Keratinocyte (primary cell): ENCODE measurements around the gene TFDP2. TPM values are rescaled to one million over a fixed set of nuclear protein-coding genes. Genes with fewer than 3 reads are reported as not detected.
"Not testable (repeated sequence)": the region's sequence is repeated elsewhere in the genome, so short reads cannot be mapped to it uniquely, and the experiment has no call there.

Experiments
- DNase-seq: peaks from one replicate; pipeline ENCODE4 v3.0.0-alpha.2; 2011; ENCODE audit warnings: low read depth, missing footprints, low spot score
- FAIRE-seq: peaks from 2 replicates; lab custom pipeline; 2011; peaks lifted over from hg19 to GRCh38; lab: Jason Lieb, UNC
- H2AFZ ChIP-seq: 2 replicates; pipeline ENCODE4 v1.6.0; 2012; ENCODE audit warnings: low read length, control low read depth, inconsistent platforms; ENCODE audit not compliant: control insufficient read depth
- H3K27ac ChIP-seq: 2 replicates; pipeline ENCODE4 v1.5.1; 2011; ENCODE audit warnings: low read length; ENCODE audit not compliant: control insufficient read depth, insufficient read depth
- H3K27me3 ChIP-seq: 3 replicates; pipeline ENCODE4 v1.6.0; 2011; ENCODE audit warnings: low read length; ENCODE audit not compliant: control insufficient read depth, insufficient read depth; ENCODE audit errors: extremely low read depth
- H3K36me3 ChIP-seq, 2 experiments: 2 replicates in 1 of 2; 3 replicates in 1 of 2; pipeline ENCODE4 v1.5.1; 2011; ENCODE audit warnings: low read length in 2 of 2, mild to moderate bottlenecking in 1 of 2; ENCODE audit not compliant: control insufficient read depth in 2 of 2, insufficient read depth in 2 of 2; ENCODE audit errors: extremely low read depth in 1 of 2
- H3K4me1 ChIP-seq: 3 replicates; pipeline ENCODE4 v1.5.1; 2011; ENCODE audit warnings: low read length; ENCODE audit not compliant: control insufficient read depth, insufficient read depth; ENCODE audit errors: extremely low read depth
- H3K4me2 ChIP-seq: 3 replicates; pipeline ENCODE4 v1.6.0; 2011; ENCODE audit warnings: low read depth, low read length; ENCODE audit not compliant: control insufficient read depth, insufficient read depth; ENCODE audit errors: extremely low read depth
- H3K4me3 ChIP-seq, 3 experiments: fragments of 200-600 bp in 1 of 3; sonication (generic) in 1 of 3; 2 replicates in 2 of 3; 3 replicates in 1 of 3; pipeline ENCODE4 v1.5.1; 2011 to 2016; ENCODE audit warnings: low read length in 3 of 3, mild to moderate bottlenecking in 3 of 3, control low read depth in 2 of 3, inconsistent platforms in 1 of 3, low read depth in 1 of 3, mixed read lengths in 1 of 3, mixed run types in 1 of 3, moderate library complexity in 1 of 3; ENCODE audit not compliant: control insufficient read depth in 2 of 3, insufficient read depth in 2 of 3; ENCODE audit errors: extremely low read depth in 1 of 3
- H3K79me2 ChIP-seq: 2 replicates; pipeline ENCODE4 v1.6.0; 2012; ENCODE audit warnings: low read length; ENCODE audit not compliant: control insufficient read depth, insufficient read depth
- H3K9ac ChIP-seq: 3 replicates; pipeline ENCODE4 v1.6.0; 2011; ENCODE audit warnings: low read length; ENCODE audit not compliant: control insufficient read depth, insufficient read depth; ENCODE audit errors: extremely low read depth
- H3K9me1 ChIP-seq: 3 replicates; pipeline ENCODE4 v1.6.0; 2011; ENCODE audit warnings: low read length; ENCODE audit not compliant: control insufficient read depth, insufficient read depth; ENCODE audit errors: extremely low read depth
- H3K9me3 ChIP-seq: 2 replicates; pipeline ENCODE4 v1.5.1; 2012; ENCODE audit warnings: low read depth, low read length; ENCODE audit not compliant: control insufficient read depth
- H4K20me1 ChIP-seq: 3 replicates; pipeline ENCODE4 v1.6.0; 2011; ENCODE audit warnings: low read length; ENCODE audit not compliant: control insufficient read depth, insufficient read depth; ENCODE audit errors: extremely low read depth
- EZH2 ChIP-seq: IDR thresholded peaks from one replicate; pipeline ENCODE4 v1.6.1; 2012; ENCODE audit warnings: inconsistent platforms, mild to moderate bottlenecking, low read length, moderate library complexity
- dilution Hi-C: fragments of 300-500 bp; cut with MboI; formaldehyde crosslinking; loops from one replicate; pipeline ENCODE4 v1.7.0; 2020; ENCODE audit warnings: low sequenced_read_pairs; ENCODE audit not compliant: extremely low pct_ligation_motif_present
- polyA plus RNA-seq, 5 experiments: library from polyadenylated mRNA; depleted of rRNA in 3 of 5; stranded (reverse) in 3 of 5; stranded (forward) in 1 of 5; unstranded in 1 of 5; fragments of >200 nt; gene quantifications; 1 replicate in 1 of 5; 2 replicates in 3 of 5; 3 replicates in 1 of 5; pipeline versions ENCODE4 v1.2.1 to v1.2.3, GENCODE V29; 2011 to 2012; ENCODE audit warnings: missing spikeins in 2 of 5, low read depth in 1 of 5, low replicate concordance in 1 of 5
- TF ChIP-seq, protein P1 (sequence below), 3 experiments: IDR thresholded peaks in 1 of 3; conservative IDR thresholded peaks in 1 of 3; optimal IDR thresholded peaks in 1 of 3; 2 replicates in 2 of 3; 3 replicates in 1 of 3; pipeline versions ENCODE3 to v1.5.1; 2011; ENCODE audit warnings: low read length in 3 of 3, mild to moderate bottlenecking in 3 of 3, moderate library complexity in 2 of 3, control low read depth in 1 of 3, inconsistent platforms in 1 of 3; ENCODE audit not compliant: insufficient read depth in 2 of 3; ENCODE audit errors: extremely low read depth in 1 of 3

TFDP2 gene
- polyA plus RNA-seq, 1 donor (not counting 4 experiments of a cell fraction or from before 2014, with no cell fraction given) = 40.6 TPM

DNA sequence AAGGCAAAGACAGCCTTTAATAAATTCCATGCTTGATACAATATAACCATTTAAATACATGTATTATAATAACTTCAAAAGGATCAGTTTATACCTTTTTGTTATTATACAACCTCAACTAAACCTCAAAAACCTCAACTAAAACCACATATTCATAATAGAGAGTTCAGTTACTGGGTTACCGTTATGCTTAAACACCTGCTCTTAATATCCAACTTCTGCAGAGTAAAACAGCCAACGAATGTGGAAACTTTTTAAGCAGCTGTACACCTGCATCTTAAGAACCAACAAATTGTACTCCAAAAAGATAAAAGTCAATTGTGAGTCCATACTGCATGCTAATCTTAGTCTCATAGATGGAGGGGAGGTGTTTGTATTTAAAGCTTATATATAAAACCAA is 53.5 kb downstream of the TFDP2 start:
- Histone ChIP-seq H3K9ac (no peak overlapping the region), H3K79me2 (no peaks in the 10 kb centered on the region), H3K4me2 (no peak overlapping the region), H3K27ac (no peak overlapping the region), H3K4me3 (no peak overlapping the region), H3K9me1 (no peaks in the 10 kb centered on the region), H3K36me3 (no peaks in the 10 kb centered on the region), H4K20me1 (no peaks in the 10 kb centered on the region), H3K27me3 (no peaks in the 10 kb centered on the region), H3K4me1 (no peaks in the 10 kb centered on the region), H3K9me3 (no peaks in the 10 kb centered on the region), H2AFZ (no peak overlapping the region)
- FAIRE-seq (no peak), DNase-seq (no peak)
- no peak for TF ChIP-seq EZH2
- TF ChIP-seq, protein P1, sequence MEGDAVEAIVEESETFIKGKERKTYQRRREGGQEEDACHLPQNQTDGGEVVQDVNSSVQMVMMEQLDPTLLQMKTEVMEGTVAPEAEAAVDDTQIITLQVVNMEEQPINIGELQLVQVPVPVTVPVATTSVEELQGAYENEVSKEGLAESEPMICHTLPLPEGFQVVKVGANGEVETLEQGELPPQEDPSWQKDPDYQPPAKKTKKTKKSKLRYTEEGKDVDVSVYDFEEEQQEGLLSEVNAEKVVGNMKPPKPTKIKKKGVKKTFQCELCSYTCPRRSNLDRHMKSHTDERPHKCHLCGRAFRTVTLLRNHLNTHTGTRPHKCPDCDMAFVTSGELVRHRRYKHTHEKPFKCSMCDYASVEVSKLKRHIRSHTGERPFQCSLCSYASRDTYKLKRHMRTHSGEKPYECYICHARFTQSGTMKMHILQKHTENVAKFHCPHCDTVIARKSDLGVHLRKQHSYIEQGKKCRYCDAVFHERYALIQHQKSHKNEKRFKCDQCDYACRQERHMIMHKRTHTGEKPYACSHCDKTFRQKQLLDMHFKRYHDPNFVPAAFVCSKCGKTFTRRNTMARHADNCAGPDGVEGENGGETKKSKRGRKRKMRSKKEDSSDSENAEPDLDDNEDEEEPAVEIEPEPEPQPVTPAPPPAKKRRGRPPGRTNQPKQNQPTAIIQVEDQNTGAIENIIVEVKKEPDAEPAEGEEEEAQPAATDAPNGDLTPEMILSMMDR (optimal IDR thresholded peaks at IDR 0.05 in 1 of 3, IDR thresholded peaks at IDR 0.05 in 1 of 3, conservative IDR thresholded peaks at IDR 0.05 in 1 of 3; ENCODE audit: extremely low read depth in 1 of 3, insufficient read depth in 2 of 3, low read length in 3 of 3) = no peak
- dilution Hi-C loops = no loop called here

DNA sequence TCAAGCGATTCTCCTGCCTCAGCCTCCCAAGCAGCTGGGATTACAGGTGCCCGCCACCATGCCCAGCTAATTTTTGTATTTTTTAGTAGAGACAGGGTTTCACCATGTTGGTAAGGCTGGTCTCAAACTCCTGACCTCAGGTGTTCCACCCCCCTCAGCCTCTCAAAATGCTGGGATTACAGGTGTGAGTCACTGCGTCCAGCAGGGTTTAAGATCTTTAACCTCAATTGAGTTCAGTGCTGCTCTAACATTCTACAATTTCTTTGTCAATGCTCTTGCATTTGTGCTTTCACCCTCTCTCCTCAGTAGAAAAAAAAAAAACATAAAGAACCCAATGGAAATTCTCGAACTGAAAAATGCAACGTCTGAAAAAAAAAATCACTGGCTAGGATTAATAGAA is 60.4 kb downstream of the TFDP2 start:
- H3K4me2 ChIP-seq, FAIRE-seq, H4K20me1 ChIP-seq, H3K9ac ChIP-seq, H3K27me3 ChIP-seq, H3K9me1 ChIP-seq, H3K36me3 ChIP-seq, H3K4me3 ChIP-seq, H3K9me3 ChIP-seq, dilution Hi-C loops, DNase-seq, H3K27ac ChIP-seq, H2AFZ ChIP-seq, H3K79me2 ChIP-seq: not testable (repeated sequence)
- H3K4me1 ChIP-seq = peaks cover 16% of the 10 kb centered on the region

DNA sequence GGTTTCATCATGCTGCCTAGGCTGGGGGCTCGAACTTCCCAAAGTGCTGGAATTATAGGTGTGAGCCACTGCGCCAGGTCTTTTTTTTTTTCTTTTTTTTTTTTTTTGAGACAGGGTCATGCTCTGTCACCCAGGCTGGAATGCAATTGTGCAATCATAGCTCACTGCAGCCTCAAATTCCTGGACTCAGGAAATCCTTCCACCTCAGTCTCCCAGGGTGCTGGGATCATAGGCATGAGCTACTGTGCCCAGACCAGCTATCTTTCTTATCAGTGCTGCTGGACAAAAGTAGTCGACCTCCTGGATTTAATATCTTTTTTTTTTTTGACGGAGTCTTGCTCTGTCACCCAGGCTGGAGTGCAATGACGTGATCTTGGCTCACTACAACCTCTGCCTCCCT is 60.8 kb downstream of the TFDP2 start:
- Histone ChIP-seq H3K79me2 (no peaks in the 10 kb centered on the region), H3K4me3 (no peak overlapping the region), H3K27ac (peak overlapping the region; percentile 33), H3K9me1 (no peaks in the 10 kb centered on the region), H3K36me3 (no peaks in the 10 kb centered on the region), H3K9ac (no peak overlapping the region), H3K9me3 (no peaks in the 10 kb centered on the region), H2AFZ (no peak overlapping the region), H3K27me3 (no peaks in the 10 kb centered on the region), H3K4me2 (no peak overlapping the region), H4K20me1 (no peaks in the 10 kb centered on the region), H3K4me1 (peaks cover 16% of the 10 kb centered on the region)
- dilution Hi-C loops = no loop called here
- TF ChIP-seq, protein P1 (optimal IDR thresholded peaks at IDR 0.05 in 1 of 3, IDR thresholded peaks at IDR 0.05 in 1 of 3, conservative IDR thresholded peaks at IDR 0.05 in 1 of 3; ENCODE audit: extremely low read depth in 1 of 3, insufficient read depth in 2 of 3, low read length in 3 of 3) = no peak
- no peak for TF ChIP-seq EZH2
- FAIRE-seq = no peak
- DNase-seq = peak; percentile 7
